ENCODE measurements around the gene CXCL6.

CXCL6 gene

GRCh38 chr4:73868206-73869129 is 32.0 kb downstream of the CXCL6 start:
- DNase-seq (ENCODE audit: low read depth in 2 of 2) = no peak

DNA sequence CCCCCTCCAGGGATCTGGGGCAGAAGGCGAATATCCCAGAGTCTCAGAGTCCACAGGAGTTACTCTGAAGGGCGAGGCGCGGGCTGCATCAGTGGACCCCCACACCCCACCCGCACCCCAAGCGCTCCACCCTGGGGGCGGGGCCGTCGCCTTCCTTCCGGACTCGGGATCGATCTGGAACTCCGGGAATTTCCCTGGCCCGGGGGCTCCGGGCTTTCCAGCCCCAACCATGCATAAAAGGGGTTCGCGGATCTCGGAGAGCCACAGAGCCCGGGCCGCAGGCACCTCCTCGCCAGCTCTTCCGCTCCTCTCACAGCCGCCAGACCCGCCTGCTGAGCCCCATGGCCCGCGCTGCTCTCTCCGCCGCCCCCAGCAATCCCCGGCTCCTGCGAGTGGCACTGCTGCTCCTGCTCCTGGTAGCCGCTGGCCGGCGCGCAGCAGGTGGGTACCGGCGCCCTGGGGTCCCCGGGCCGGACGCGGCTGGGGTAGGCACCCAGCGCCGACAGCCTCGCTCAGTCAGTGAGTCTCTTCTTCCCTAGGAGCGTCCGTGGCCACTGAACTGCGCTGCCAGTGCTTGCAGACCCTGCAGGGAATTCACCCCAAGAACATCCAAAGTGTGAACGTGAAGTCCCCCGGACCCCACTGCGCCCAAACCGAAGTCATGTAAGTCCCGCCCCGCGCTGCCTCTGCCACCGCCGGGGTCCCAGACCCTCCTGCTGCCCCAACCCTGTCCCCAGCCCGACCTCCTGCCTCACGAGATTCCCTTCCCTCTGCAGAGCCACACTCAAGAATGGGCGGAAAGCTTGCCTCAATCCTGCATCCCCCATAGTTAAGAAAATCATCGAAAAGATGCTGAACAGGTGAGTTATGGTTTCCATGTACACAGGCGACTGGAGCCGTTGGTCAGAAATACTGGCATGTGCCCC is 32.9 kb downstream of the CXCL6 start, which contains the start of gene CXCL1:
Gene CXCL1 (plus strand): TSS at position 264 of the 926 bp plus-strand sequence. CDS start 78 bp downstream, at position 342.
- no peak for DNase-seq (ENCODE audit: low read depth in 2 of 2)

- no peak for DNase-seq (ENCODE audit: low read depth in 2 of 2)
These were observed 33.8 kb downstream of the CXCL6 start for GRCh38 chr4:73870260-73870659.

DNA sequence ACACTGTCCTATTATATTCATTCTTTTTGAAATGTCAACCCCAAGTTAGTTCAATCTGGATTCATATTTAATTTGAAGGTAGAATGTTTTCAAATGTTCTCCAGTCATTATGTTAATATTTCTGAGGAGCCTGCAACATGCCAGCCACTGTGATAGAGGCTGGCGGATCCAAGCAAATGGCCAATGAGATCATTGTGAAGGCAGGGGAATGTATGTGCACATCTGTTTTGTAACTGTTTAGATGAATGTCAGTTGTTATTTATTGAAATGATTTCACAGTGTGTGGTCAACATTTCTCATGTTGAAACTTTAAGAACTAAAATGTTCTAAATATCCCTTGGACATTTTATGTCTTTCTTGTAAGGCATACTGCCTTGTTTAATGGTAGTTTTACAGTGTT is 34.3 kb downstream of the CXCL6 start:
- no peak for DNase-seq (ENCODE audit: low read depth in 2 of 2)

DNA sequence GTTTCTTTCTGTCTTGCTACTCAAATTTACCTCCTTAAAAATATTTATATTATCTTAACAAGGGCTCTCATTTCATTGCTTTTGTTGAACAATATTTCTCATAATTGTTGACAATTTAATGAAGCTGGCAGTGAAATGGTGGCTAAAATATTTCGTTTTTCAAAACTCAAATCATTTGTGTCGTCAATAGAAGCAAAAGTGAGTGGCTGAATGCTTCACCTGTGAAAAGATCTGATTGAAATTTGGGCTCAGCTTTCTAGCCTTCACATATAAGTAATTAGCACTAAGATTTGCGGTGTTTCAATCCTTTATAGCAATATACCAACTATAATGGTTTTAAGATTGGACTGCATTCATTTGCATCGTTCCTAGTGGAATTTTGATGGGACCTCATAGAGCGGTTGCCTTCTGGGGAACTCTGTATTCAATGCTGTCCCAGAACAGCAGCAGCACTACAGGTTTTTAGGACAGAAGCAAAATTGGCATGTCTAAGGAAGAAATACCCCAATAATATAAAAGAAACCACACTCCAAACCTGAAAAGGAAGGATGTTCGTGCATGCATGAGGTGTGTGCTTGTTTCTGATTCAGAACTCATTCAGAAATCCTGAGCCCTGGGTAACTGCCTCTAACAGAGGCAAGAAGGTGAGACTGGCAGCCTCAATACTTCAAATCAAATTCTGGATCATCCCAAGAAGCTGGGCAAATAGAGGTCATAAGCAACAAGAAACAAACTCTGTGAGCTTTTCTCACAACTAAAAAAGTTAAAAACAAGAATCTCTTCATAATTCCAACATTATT is 35.2 kb downstream of the CXCL6 start:
- no peak for DNase-seq (ENCODE audit: low read depth in 2 of 2)

- DNase-seq (ENCODE audit: low read depth in 2 of 2) = no peak
These were observed 36.0 kb downstream of the CXCL6 start for GRCh38 chr4:73872316-73873108.

- DNase-seq (ENCODE audit: low read depth in 2 of 2) = no peak
These were observed 37.9 kb downstream of the CXCL6 start for GRCh38 chr4:73874386-73874785.

- no peak for DNase-seq (ENCODE audit: low read depth in 2 of 2)
These were observed 38.9 kb downstream of the CXCL6 start for GRCh38 chr4:73875401-73875800.

DNA sequence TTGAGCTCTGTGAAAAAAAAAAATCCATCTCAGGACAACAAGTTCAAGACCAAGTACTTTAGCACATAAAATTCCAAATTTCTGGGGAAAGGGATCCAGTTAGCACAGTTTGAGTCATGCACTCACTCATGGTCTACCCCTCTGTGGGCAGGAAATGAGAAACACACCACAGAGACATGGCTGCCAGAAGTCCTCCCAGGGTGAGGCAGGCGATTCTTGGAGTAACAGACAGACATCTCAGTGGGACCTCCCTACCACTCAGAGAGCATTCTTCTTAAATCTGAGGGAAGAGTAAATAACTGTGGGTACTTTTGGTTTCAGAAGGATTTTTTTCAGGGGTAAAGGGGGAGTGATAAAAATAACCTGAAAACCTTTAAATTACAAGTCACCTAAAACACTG is 46.8 kb downstream of the CXCL6 start:
- no peak for DNase-seq (ENCODE audit: low read depth in 2 of 2)

DNA sequence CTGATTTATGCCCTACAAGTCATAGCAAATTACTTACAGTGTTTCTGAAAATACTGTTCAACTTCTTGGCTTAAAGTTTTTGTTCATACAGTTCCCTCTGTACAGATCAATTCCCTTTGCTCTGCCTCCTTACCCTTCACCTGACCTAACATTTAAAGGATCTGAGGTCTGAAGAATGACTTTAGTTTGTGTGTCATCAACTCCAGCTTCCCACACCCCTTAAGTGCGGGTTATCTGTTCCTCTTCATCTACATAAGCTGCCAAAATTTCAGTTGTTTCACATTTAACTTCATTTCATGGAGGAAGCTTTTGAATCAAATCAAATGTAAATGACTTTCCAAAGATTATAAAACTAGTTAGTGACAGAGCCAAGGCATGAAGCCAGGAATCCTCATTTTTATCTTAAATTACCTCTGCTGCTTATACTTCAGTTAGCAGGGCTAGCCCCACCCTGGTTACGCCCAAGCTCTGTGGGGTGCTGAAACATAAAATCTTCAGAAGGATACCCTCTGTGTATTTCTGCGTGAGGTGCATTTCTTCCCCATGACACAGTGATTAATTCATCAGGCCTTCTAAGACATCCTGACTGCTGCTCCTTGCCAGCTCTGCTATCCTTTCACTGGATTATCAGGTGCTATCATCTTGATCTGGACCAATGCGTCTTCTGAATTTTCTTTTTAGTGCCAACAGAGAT is 49.2 kb downstream of the CXCL6 start:
- no peak for DNase-seq (ENCODE audit: low read depth in 2 of 2)

Data from activated CD4-positive, alpha-beta T cell treated with anti-CD3 and anti-CD28 coated beads for 24 hours (primary cell).